Cardiac fibroblast (primary cell): Measurements from ENCODE around the gene ATE1.
A peak's percentile ranks its signal among the peaks of the same experiment; 100 is the strongest.

Experiments used
- DNase-seq, 2 donors: peaks; one replicate each; pipeline versions ENCODE4 v3.0.0 to v3.0.0-alpha.2; 2010; ENCODE audit warnings: low read depth in 2 of 2
- H3K4me3 ChIP-seq, 2 donors: replicated peaks in 1 of 2; 1 replicate in 1 of 2; 2 replicates in 1 of 2; pipeline ENCODE4 v1.5.1; 2011; ENCODE audit warnings: low read depth in 2 of 2, low read length in 2 of 2, mild to moderate bottlenecking in 2 of 2, moderate library complexity in 1 of 2
- CTCF ChIP-seq: IDR thresholded peaks from one replicate; pipeline ENCODE4 v1.5.1; 2011; ENCODE audit warnings: low read depth, mild to moderate bottlenecking, low read length, inconsistent platforms

ATE1 gene

GRCh38 chr10:121914661-121915060 is 13.2 kb downstream of the ATE1 start:
- DNase-seq, result no peak
- H3K4me3 ChIP-seq, result no peak overlapping the region
- TF ChIP-seq CTCF, result no peak

GRCh38 chr10:121911421-121911697 is 16.5 kb downstream of the ATE1 start:
- no peak overlapping the region for H3K4me3 ChIP-seq
- no peak for DNase-seq
- TF ChIP-seq CTCF, result no peak

GRCh38 chr10:121910673-121911420 is 17.0 kb downstream of the ATE1 start:
- no peak for TF ChIP-seq CTCF
- no peak overlapping the region for H3K4me3 ChIP-seq
- DNase-seq, result peak; percentile 26 to 59

- DNase-seq, result no peak
- no peak overlapping the region for H3K4me3 ChIP-seq
- TF ChIP-seq CTCF, result no peak
These were observed 22.9 kb downstream of the ATE1 start for GRCh38 chr10:121904888-121905287.

GRCh38 chr10:121900443-121901174 is 27.2 kb downstream of the ATE1 start:
- no peak overlapping the region for H3K4me3 ChIP-seq
- peak; percentile 78 to 82 for DNase-seq
- peak; percentile 54 for TF ChIP-seq CTCF

GRCh38 chr10:121899727-121900126 is 28.1 kb downstream of the ATE1 start:
- TF ChIP-seq CTCF, result no peak
- H3K4me3 ChIP-seq, result no peak overlapping the region
- no peak for DNase-seq
